H4 (cell line): ENCODE measurements around the gene FBXO11. TPM values are rescaled to one million over a fixed set of nuclear protein-coding genes. Genes with fewer than 3 reads are reported as not detected.

Experiments used
- total RNA-seq: library from RNA; depleted of rRNA; stranded (reverse); fragments of >200 nt; shearing (Covaris generic); gene quantifications from 2 replicates; pipeline ENCODE4 v1.2.3, GENCODE V29; 2014; rRNA removed

The FBXO11 gene
- total RNA-seq, 1 experiment from 2014 or later: 22.5 TPM

Other genes with a start within 250 kb of the FBXO11 start
- 66.7 and 67.8 TPM in 2 replicates for gene MSH6, start 123.4 kb downstream of the FBXO11 start, total RNA-seq